Keratinocyte (primary cell): ENCODE data around the gene PNLDC1. TPM values are rescaled to one million over a fixed set of nuclear protein-coding genes. Genes with fewer than 3 reads are reported as not detected.

ENCODE experiments used
- DNase-seq: peaks from one replicate; pipeline ENCODE4 v3.0.0-alpha.2; 2011; ENCODE audit warnings: low read depth, missing footprints, low spot score
- FAIRE-seq: peaks from 2 replicates; lab custom pipeline; 2011; peaks lifted over from hg19 to GRCh38; lab: Jason Lieb, UNC
- H2AFZ ChIP-seq: 2 replicates; pipeline ENCODE4 v1.6.0; 2012; ENCODE audit warnings: low read length, control low read depth, inconsistent platforms; ENCODE audit not compliant: control insufficient read depth
- H3K27ac ChIP-seq: 2 replicates; pipeline ENCODE4 v1.5.1; 2011; ENCODE audit warnings: low read length; ENCODE audit not compliant: control insufficient read depth, insufficient read depth
- H3K27me3 ChIP-seq: 3 replicates; pipeline ENCODE4 v1.6.0; 2011; ENCODE audit warnings: low read length; ENCODE audit not compliant: control insufficient read depth, insufficient read depth; ENCODE audit errors: extremely low read depth
- H3K36me3 ChIP-seq, 2 experiments: 2 replicates in 1 of 2; 3 replicates in 1 of 2; pipeline ENCODE4 v1.5.1; 2011; ENCODE audit warnings: low read length in 2 of 2, mild to moderate bottlenecking in 1 of 2; ENCODE audit not compliant: control insufficient read depth in 2 of 2, insufficient read depth in 2 of 2; ENCODE audit errors: extremely low read depth in 1 of 2
- H3K4me1 ChIP-seq: 3 replicates; pipeline ENCODE4 v1.5.1; 2011; ENCODE audit warnings: low read length; ENCODE audit not compliant: control insufficient read depth, insufficient read depth; ENCODE audit errors: extremely low read depth
- H3K4me2 ChIP-seq: 3 replicates; pipeline ENCODE4 v1.6.0; 2011; ENCODE audit warnings: low read depth, low read length; ENCODE audit not compliant: control insufficient read depth, insufficient read depth; ENCODE audit errors: extremely low read depth
- H3K4me3 ChIP-seq, 3 experiments: fragments of 200-600 bp in 1 of 3; sonication (generic) in 1 of 3; 2 replicates in 2 of 3; 3 replicates in 1 of 3; pipeline ENCODE4 v1.5.1; 2011 to 2016; ENCODE audit warnings: low read length in 3 of 3, mild to moderate bottlenecking in 3 of 3, control low read depth in 2 of 3, inconsistent platforms in 1 of 3, low read depth in 1 of 3, mixed read lengths in 1 of 3, mixed run types in 1 of 3, moderate library complexity in 1 of 3; ENCODE audit not compliant: control insufficient read depth in 2 of 3, insufficient read depth in 2 of 3; ENCODE audit errors: extremely low read depth in 1 of 3
- H3K79me2 ChIP-seq: 2 replicates; pipeline ENCODE4 v1.6.0; 2012; ENCODE audit warnings: low read length; ENCODE audit not compliant: control insufficient read depth, insufficient read depth
- H3K9ac ChIP-seq: 3 replicates; pipeline ENCODE4 v1.6.0; 2011; ENCODE audit warnings: low read length; ENCODE audit not compliant: control insufficient read depth, insufficient read depth; ENCODE audit errors: extremely low read depth
- H3K9me1 ChIP-seq: 3 replicates; pipeline ENCODE4 v1.6.0; 2011; ENCODE audit warnings: low read length; ENCODE audit not compliant: control insufficient read depth, insufficient read depth; ENCODE audit errors: extremely low read depth
- H3K9me3 ChIP-seq: 2 replicates; pipeline ENCODE4 v1.5.1; 2012; ENCODE audit warnings: low read depth, low read length; ENCODE audit not compliant: control insufficient read depth
- H4K20me1 ChIP-seq: 3 replicates; pipeline ENCODE4 v1.6.0; 2011; ENCODE audit warnings: low read length; ENCODE audit not compliant: control insufficient read depth, insufficient read depth; ENCODE audit errors: extremely low read depth
- CTCF ChIP-seq, 3 experiments: IDR thresholded peaks in 1 of 3; conservative IDR thresholded peaks in 1 of 3; optimal IDR thresholded peaks in 1 of 3; 2 replicates in 2 of 3; 3 replicates in 1 of 3; pipeline versions ENCODE3 to v1.5.1; 2011; ENCODE audit warnings: low read length in 3 of 3, mild to moderate bottlenecking in 3 of 3, moderate library complexity in 2 of 3, control low read depth in 1 of 3, inconsistent platforms in 1 of 3; ENCODE audit not compliant: insufficient read depth in 2 of 3; ENCODE audit errors: extremely low read depth in 1 of 3
- EZH2 ChIP-seq: IDR thresholded peaks from one replicate; pipeline ENCODE4 v1.6.1; 2012; ENCODE audit warnings: inconsistent platforms, mild to moderate bottlenecking, low read length, moderate library complexity
- dilution Hi-C: fragments of 300-500 bp; cut with MboI; formaldehyde crosslinking; loops from one replicate; pipeline ENCODE4 v1.7.0; 2020; ENCODE audit warnings: low sequenced_read_pairs; ENCODE audit not compliant: extremely low pct_ligation_motif_present
- polyA plus RNA-seq, 5 experiments: library from polyadenylated mRNA; depleted of rRNA in 3 of 5; stranded (reverse) in 3 of 5; stranded (forward) in 1 of 5; unstranded in 1 of 5; fragments of >200 nt; gene quantifications; 1 replicate in 1 of 5; 2 replicates in 3 of 5; 3 replicates in 1 of 5; pipeline versions ENCODE4 v1.2.1 to v1.2.3, GENCODE V29; 2011 to 2012; ENCODE audit warnings: missing spikeins in 2 of 5, low read depth in 1 of 5, low replicate concordance in 1 of 5

The PNLDC1 gene
- polyA plus RNA-seq, 1 donor (not counting 4 experiments of a cell fraction or from before 2014, with no cell fraction given): 0.14 TPM

- no peak overlapping the region for H3K9ac ChIP-seq
- no peak for TF ChIP-seq EZH2
- TF ChIP-seq CTCF (optimal IDR thresholded peaks at IDR 0.05 in 1 of 3, IDR thresholded peaks at IDR 0.05 in 1 of 3, conservative IDR thresholded peaks at IDR 0.05 in 1 of 3; ENCODE audit: extremely low read depth in 1 of 3, insufficient read depth in 2 of 3, low read length in 3 of 3): no peak
- no peaks in the 10 kb centered on the region for H3K9me1 ChIP-seq
- no peak overlapping the region for H3K27ac ChIP-seq
- no peaks in the 10 kb centered on the region for H3K79me2 ChIP-seq
- no peak overlapping the region for H3K4me3 ChIP-seq
- FAIRE-seq (peak; percentile 13), DNase-seq (no peak)
- peaks cover 11% of the 10 kb centered on the region for H3K4me1 ChIP-seq
- no peak overlapping the region for H2AFZ ChIP-seq
- no peaks in the 10 kb centered on the region for H4K20me1 ChIP-seq
- H3K9me3 ChIP-seq: no peaks in the 10 kb centered on the region
- no peaks in the 10 kb centered on the region for H3K36me3 ChIP-seq
- H3K27me3 ChIP-seq: no peaks in the 10 kb centered on the region
- dilution Hi-C loops: no loop called here
- no peak overlapping the region for H3K4me2 ChIP-seq
Measured at GRCh38 chr6:159833556-159833955, 33.5 kb downstream of the PNLDC1 start.

- TF ChIP-seq EZH2 (no peak), CTCF (optimal IDR thresholded peaks at IDR 0.05 in 1 of 3, IDR thresholded peaks at IDR 0.05 in 1 of 3, conservative IDR thresholded peaks at IDR 0.05 in 1 of 3; ENCODE audit: extremely low read depth in 1 of 3, insufficient read depth in 2 of 3, low read length in 3 of 3) (no peak)
- Histone ChIP-seq H3K27me3 (no peaks in the 10 kb centered on the region), H3K36me3 (no peaks in the 10 kb centered on the region), H4K20me1 (no peaks in the 10 kb centered on the region), H3K9me1 (no peaks in the 10 kb centered on the region), H3K4me2 (no peak overlapping the region), H2AFZ (no peak overlapping the region), H3K4me1 (peaks cover 11% of the 10 kb centered on the region), H3K79me2 (no peaks in the 10 kb centered on the region), H3K9ac (no peak overlapping the region), H3K4me3 (no peak overlapping the region), H3K27ac (no peak overlapping the region), H3K9me3 (no peaks in the 10 kb centered on the region)
- no peak for FAIRE-seq
- no peak for DNase-seq
- dilution Hi-C loops: no loop called here
Measured at GRCh38 chr6:159833997-159834603, 34.0 kb downstream of the PNLDC1 start.
